Right lobe of liver (tissue), 4 donors: ENCODE results near the gene STRAP.

ENCODE experiments used
- CTCF ChIP-seq, 4 donors: fragments of 200-600 bp in 3 of 4; fragments of 450-650 bp in 1 of 4; IDR thresholded peaks; one replicate each; pipeline versions ENCODE4 v1.5.1 to v1.8.0; 2016 to 2022; ENCODE audit warnings: antibody characterized with exemption in 4 of 4, mild to moderate bottlenecking in 2 of 4
- POLR2A ChIP-seq: fragments of 450-650 bp; IDR thresholded peaks from one replicate; pipeline ENCODE4 v1.6.1; 2017; ENCODE audit warnings: antibody characterized with exemption, mild to moderate bottlenecking
- donor health status: DM: no; HTN: no; CAD: no.
- donor health status: DM: no; HTN: no; CAD: no.
- donor health status: DM: no; HTN: yes; CAD: no.

- no peak for TF ChIP-seq POLR2A
- no peak for TF ChIP-seq CTCF (IDR thresholded peaks at IDR 0.05)
Measured at GRCh38 chr12:15846887-15847286, 35.3 kb upstream of the STRAP start.
